GM18870 (cell line): Measurements from ENCODE around the gene SPATA7.

Experiments
- ATAC-seq: cut with Tn5 transposase; IDR thresholded peaks from one replicate; pipeline ENCODE4 v1.9.1; 2021; ENCODE audit warnings: moderate library complexity; ENCODE audit not compliant: unreplicated experiment

The SPATA7 gene

DNA sequence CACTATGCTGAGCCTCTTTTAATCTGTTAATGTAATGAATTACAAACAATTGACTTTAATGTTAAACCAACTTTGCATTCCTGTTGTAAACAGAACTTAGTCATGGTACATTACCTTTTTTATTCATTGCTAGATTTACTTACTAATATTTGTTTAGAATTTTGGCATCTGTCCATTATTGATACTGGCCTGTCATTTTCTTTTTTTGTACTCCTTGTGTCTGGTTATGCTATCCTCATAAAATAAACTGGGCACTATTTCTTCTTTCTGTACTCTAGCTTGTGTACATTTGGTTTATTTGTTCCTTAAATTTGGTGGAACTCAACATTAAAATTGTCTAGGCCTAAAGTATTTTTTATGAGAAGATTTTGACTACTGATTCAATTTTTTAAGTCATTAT is 32.1 kb downstream of the SPATA7 start:
- no peak for ATAC-seq

DNA sequence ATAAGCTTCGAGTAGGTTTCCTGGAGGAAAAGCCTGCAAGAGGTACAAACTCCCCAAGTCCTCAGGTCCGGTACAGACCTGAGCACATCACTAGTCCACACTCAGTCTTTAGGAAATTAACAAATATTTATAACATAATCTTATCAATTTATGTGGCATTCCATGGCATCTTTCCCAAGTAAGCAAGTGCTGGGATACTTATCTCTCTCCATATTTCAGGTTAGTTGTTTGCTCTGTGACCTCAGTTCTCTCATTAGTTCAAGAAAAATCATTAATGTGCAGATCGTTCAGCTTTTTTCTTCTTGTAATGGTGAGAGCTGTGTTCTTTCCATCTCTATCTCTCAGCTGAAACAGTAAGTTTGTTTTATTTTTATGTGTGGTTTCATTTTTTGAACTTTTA is 34.7 kb downstream of the SPATA7 start:
- no peak for ATAC-seq

DNA sequence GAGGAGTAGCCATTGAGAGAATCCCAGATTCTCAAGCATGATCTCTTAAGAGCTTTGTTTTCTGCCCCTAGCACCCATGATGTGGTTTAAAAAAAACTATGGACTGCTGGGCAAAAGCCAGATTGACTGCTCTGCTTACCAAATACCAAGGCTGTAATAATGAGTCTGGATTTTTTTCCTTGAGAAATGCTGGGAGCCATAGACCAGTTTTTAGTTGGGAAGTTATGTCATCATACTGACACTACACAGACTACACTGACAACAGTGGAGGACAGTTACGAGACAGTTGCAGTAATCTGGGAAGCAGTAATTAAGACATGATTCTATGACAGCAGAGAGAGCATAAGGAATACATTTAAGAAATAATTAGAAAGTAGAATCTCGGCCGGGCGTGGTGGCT is 35.8 kb downstream of the SPATA7 start:
- no peak for ATAC-seq

DNA sequence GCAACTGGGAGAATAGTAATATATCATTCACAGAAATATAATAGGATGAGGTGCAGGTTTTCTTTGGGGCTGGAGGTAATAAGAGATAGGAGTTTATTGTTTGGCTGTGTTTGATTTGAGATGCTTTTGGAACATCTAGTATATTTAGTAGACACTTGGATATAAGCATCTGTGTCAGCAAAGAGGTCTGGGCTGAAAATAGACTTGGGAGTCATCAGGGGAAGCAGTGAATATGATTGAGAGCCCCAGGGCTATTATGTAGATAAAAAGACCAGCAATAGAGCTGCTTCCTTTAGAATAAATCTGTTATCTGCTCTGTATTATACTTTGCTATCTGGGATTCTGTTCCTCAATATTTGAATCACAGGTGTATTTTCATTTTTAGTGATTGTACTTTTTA is 36.6 kb downstream of the SPATA7 start:
- ATAC-seq, result no peak

DNA sequence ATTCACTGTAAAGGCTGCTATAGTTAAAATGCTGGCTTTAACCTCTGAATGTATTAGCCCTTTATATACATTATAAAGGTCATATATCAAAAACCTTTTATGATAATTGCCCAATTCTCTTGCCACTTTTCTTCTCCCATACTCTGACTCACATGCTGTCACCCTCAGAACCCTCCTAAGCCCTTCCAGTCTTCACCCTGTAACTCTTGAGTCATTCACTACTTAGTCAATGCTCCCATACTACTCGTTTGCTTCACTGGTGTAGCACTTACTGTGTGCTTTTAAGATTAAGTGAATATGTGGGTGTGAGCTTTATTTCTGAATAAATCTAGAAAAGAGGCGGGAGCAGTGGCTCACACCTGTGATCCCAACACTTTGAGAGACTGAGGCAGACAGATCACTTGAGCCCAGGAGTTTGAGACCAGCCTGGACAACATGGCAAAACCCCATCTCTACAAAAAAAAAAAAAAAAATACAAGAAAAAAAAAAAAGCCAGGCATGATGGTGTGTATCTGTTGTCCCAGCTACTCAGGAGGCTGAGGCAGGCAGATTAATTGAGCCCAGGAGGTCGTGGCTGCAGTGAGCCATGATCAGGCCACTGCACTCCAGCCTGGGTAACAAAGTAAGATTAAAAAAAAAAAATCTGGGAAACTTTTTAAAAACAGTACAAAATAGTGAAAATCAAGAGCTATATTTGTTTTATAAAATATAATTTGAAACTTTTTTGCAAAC is 37.6 kb downstream of the SPATA7 start:
- no peak for ATAC-seq

DNA sequence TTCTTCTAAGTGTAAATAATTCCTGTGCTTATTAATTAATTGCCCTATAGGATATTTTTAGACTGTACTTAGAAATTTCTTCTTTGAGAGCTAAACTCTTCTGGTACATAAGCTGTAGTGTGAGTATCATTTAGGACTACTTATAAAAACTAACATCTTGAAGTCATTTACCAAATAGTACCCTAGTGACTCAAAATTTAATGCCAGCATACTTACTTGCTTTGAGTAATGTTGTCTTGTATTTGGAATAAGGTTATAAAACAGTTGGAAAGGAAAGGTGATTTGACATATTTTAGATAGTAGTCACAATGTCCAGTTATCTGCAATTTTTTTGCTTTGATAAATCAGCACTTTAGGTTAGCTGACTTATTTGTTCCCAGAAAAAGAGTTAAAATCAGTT is 39.1 kb downstream of the SPATA7 start:
- no peak for ATAC-seq

DNA sequence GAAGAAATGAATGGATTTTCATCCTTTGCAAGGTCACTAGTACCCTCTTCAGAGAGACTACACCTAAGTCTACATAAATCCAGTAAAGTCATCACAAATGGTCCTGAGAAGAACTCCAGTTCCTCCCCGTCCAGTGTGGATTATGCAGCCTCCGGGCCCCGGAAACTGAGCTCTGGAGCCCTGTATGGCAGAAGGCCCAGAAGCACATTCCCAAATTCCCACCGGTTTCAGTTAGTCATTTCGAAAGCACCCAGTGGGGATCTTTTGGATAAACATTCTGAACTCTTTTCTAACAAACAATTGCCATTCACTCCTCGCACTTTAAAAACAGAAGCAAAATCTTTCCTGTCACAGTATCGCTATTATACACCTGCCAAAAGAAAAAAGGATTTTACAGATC is 40.8 kb downstream of the SPATA7 start:
- ATAC-seq, result no peak

DNA sequence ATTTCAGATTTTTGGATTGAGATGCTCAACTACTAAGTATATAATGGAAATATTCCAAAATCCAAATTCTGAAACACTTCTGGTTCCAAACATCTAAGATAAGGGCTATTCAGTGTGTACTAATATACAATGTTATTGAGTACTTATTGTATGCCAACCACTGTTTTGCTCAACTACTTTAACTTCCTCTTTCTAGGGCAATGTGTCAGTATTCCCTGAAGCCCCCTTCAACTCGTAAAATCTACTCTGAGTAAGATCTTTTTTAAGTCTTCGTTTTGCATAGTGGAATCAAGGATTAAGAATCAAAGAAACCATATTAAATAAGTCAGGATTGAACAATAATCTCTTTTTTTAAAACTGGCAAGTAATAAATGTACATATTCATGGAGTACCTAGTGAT is 45.5 kb downstream of the SPATA7 start:
- no peak for ATAC-seq

DNA sequence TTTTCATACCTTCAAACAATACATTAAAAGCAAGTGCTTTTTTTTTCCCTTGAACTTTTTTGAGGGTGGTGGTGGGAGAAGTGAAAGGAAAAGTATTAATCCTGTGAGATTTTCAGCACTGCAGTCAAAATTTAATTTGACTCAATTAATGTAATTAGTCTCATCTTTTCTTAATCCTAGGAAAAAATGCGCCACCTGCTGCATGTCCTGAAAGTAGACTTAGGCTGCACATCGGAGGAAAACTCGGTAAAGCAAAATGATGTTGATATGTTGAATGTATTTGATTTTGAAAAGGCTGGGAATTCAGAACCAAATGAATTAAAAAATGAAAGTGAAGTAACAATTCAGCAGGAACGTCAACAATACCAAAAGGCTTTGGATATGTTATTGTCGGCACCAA is 52.2 kb downstream of the SPATA7 start:
- ATAC-seq, result no peak

DNA sequence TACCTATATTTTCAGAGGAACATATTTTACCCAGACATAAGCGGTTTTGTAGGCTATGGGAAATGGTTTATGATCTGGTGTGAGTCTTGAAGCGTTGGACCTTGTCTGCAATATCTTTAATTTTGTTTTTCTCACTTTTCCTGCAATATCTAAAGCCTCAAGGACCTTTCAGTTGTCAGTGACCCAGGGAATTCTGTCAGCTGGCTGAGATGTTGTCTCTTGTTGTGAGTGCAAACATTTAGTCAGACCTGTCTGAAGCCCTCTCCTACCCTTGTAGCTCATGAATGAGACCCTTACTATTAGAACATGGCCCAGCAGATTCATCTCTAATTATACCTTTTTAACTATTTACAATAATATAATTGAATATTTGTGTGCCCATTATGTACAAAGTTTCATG is 53.6 kb downstream of the SPATA7 start:
- ATAC-seq, result no peak

DNA sequence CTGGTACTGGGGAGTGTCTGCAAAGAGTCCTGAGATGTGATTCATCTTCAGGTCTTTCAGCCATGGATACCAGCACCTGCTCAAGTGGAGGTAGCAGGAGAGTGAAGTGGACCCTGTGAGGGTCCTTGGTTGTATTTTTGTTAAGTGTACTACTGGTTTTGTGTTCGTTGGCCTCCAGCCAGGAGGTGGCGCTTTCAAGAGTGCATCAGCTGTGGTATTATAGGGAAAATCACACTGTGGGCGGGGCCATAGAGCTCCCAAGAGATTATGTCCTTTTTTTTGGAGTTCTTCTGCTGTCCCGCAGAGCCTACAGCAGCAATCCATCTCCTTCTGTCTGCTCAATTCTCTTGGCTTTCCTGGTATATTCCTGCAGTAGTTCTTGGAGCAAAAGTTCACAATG is 66.8 kb downstream of the SPATA7 start:
- no peak for ATAC-seq

DNA sequence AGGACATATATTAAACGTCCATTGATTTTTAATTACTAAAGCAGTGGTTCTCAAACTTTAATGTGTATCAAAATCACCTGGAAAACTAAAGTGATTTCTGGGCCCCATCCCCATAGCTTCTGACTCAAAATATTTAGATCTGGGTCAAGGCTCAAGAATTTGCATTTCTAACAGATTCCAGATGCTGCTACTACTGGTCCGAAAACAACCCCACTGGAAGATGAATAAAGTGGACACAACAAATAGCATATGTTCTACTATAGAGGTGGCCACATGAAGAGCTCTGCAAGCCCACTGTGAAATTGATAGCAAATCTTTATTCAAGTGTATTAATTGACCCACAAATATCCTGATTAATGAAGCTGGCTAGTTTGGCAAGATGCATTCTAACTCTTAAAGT is 69.4 kb downstream of the SPATA7 start:
- no peak for ATAC-seq

DNA sequence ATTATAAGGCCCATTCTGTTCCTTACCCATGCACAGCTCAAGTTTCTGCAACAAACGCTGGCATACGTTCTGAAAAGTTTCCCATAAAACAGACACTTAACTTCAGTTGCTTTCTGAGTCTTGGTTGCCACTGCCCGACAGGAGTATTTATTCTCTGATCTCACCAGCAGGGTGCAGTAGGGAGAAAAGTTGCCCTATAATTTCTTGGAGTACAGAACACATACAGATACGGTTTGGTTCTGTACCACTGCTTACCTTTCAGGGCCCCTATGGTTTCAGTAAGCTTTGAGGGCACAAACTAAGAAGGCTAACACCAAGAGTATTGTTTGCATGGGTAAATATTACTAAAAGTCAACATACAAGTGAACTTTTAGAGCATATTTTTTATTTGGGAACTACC is 77.9 kb downstream of the SPATA7 start:
- ATAC-seq, result no peak

DNA sequence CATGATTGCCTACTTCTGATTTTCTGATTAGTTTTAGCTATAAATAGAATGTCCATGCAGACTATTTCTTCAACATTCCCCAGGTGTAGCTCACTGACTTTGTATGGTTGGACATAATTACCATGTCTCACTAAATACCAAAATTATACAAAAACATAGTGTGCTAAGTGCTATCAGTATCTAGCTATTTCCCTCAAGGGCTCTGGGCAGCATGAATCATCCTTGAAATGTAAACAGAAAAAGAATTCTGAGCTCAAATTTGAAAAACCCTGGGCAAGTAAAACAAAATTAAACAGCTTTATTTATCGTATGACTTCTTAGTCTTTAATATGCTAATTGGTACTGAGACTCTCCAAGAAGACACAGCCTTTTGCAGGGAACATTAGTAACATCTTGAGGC is 82.9 kb downstream of the SPATA7 start:
- ATAC-seq, result no peak

DNA sequence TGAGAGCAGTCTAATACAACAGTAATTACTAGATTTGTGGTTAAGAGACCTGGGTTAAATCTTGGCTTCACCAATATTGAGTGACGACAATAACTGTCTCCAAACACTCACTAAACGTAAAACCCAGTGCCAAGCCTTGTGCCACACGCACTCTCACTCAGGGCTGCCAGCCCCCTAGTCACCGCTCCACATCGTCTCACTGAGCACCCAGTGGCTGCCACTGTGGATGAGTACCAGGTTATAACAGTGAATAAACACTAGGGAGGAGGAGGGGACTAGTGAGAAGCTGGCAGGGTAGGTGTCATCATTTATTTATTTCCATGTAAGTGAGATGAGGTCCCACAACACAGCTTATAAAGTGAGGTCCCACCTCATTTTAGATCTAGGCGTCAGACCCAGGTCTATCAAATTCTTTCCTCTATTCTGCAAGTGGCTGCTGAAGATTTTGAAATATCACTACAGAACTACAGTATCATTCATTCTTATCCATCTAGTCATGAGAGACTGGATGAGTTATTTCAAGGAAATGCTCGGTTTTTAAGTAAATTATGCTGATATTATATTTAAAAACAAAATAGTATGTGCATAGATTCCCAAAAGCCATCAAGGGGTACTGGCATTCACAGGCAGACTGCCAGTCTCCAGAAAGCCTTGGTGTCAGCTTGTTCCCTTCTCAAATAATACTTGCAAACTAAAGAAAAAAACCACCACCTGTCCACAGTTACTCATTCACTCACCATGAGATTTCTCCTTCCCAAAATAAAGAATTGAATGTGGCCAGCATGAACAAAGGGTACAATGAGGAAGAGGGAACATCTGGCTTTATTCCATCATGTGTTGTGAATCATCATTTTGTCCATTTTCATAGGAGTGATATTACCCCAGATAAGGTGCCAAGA is 85.3 kb downstream of the SPATA7 start:
- ATAC-seq, result no peak

DNA sequence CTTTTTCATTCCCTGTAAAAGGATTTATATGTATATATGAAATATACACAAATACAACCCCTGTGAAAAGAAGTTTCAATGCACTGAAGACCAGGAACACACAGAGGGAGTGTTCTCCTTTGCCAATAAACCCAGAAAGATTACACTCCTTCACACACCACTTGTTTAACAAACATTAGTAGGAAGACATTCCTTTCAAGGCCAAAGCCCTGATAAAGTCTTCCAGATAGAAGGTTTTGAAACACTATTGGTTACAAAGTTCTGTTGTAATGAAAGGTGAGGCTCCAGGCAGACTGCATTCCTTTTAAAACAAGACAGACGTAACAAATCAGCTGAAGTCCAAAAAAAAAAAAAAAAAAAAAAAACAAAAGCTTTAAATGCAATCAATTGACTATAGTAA is 88.3 kb downstream of the SPATA7 start:
- no peak for ATAC-seq

DNA sequence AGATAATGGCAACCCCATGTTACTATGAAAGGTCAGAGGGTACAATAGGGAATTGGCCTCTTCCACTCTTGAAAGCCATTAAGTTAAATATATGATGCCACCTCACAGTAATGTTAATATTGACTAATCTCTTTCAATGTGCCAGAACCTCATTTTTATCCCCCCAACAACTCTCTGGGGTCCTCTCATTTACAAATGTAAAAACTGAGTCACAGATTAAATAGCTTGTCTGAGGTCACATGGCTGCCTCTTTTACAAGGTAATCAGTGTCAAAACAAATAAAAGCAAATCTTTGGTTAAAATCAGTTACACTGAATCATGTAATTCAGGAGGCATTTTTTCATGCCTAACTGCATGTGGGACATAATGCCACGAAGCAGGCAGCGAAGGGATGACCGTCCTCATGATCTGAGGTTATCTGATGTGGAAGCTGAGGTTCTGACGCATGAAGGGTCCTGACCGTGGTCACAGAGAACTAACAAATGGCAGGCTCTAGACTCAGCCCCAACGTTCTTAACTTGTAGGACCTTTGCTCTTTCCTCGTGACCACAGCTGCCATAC is 90.8 kb downstream of the SPATA7 start:
- ATAC-seq, result no peak

DNA sequence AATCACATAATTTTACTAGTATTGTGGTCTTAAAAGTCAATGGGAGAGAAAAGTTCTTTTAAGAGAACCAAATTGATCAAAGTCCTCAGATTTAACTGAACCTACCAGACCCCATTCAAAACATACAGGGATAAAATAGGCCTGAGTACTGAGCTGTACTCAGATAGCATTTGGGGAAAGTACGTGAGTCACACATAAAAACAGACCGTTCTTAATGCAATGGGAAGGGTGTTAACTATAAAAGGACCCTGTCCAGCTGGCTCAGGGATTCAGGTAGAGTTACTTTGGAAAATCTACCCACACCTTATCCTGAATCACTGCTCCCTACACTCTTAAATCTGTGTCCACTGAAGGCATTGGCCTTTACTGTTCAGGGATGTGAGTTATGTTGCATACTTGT is 91.4 kb downstream of the SPATA7 start:
- no peak for ATAC-seq

DNA sequence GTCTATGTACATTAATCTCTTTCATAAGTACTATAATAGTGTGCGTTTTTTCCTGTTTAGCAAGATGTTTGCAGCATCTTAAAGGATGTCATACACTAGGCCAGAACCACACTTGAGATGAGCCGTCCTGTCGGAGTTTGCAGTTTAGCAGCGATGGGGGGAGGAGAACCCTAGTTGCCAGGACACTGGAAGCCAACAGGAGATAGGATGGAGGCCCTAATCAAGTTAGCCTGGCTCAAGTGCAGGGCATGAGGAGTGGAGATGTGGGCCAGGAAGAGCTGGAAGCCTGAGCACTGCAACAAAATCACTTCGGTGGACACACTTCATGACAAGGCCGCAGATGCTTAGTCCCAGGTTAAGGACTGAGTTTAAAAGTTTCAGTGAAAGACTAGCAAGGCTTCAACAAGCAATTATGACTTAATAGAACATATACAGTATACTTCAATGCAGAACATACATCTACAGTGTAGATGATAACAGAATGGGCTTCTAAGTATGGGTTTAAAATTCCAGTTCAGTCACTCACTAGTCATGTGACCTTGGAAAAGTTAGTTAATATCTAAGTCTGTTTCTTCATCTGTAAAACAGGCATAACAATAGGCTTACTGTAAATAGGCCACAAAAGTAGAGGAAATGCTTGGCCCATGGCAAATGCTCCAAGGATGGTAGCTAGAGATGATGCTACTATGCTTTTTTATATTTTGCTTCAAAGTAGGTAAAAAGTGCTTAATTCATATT is 92.2 kb downstream of the SPATA7 start:
- ATAC-seq, result no peak

DNA sequence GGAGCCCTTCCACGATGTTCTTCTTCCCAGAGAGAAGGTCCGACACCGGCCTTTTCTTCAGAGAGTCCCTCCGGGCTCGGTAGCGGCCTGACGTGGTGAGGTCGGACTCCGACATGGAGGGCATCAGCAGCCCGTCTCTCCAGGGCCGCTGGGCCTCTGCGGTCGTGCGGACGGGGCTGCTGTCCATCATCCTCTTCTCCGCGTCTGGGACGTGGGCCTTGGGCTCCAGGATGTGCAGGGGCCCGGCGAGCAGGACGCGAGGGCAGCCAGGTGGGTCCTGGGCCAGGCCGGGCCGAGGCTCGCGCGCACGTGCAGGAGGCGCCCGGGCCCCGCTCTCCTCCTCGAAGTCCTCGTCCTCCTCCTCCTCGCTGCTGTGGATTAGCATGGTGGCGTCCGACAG is 93.5 kb downstream of the SPATA7 start:
- ATAC-seq, result no peak

DNA sequence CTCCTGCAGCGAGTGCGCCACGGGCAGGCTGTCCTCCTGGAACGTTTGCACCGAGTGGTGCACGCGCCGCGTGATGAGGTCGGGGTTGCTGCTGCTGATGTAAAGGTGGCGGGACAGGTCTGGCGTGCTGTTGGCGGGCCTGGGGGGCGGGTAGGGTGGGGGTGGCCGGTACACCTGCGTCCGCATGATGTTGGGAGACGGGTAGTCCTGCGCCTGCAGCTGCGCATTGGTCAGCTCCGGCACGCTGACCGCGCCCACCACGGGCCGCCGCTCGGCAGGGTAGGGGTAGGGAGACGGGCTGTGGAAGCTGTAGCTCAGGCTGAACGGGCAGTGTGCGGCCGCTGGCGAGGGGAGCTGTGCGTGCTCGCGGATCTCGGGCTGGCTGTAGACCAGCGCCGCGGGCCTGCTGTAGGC is 94.1 kb downstream of the SPATA7 start:
- no peak for ATAC-seq
